ENCODE results near the gene KLHL7. TPM values are rescaled to one million over a fixed set of nuclear protein-coding genes. Genes with fewer than 3 reads are reported as not detected.

Gene KLHL7, protein sequence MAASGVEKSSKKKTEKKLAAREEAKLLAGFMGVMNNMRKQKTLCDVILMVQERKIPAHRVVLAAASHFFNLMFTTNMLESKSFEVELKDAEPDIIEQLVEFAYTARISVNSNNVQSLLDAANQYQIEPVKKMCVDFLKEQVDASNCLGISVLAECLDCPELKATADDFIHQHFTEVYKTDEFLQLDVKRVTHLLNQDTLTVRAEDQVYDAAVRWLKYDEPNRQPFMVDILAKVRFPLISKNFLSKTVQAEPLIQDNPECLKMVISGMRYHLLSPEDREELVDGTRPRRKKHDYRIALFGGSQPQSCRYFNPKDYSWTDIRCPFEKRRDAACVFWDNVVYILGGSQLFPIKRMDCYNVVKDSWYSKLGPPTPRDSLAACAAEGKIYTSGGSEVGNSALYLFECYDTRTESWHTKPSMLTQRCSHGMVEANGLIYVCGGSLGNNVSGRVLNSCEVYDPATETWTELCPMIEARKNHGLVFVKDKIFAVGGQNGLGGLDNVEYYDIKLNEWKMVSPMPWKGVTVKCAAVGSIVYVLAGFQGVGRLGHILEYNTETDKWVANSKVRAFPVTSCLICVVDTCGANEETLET
- 13.1 and 14.6 TPM in 2 replicates for total RNA-seq

DNA sequence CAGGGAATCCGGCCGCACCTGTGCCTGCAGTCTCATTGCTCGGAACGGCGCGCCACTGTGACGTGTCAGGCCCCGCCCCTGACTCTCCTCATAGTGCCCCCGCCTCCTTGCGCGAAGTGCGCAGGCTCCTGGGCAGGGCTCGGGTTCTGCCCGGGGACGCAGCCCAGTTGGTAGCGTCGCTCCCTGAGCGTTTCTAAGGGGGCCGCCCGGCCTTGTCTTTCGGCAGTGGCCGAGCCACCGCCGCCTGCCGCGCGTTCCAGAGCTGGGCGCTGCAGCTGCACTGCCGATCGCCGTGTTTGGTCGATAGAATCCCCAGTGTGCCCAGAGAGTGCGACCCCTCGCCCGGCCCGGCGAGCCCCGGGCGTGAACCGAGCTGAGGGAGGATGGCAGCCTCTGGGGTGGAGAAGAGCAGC is at the start of gene KLHL7:
KLHL7 (plus strand) TSS at position 142 of the 413 bp plus-strand sequence; CDS start at position 384, 242 bp downstream.
- intact Hi-C loops (cut with micrococcal nuclease), result loop anchor here (1.0 to 10.0 kb wide), 18 partner anchors 19 to 1678 kb away; partner anchors contain the start of genes CCDC126, FAM221A, HYCC1 and IGF2BP3

DNA sequence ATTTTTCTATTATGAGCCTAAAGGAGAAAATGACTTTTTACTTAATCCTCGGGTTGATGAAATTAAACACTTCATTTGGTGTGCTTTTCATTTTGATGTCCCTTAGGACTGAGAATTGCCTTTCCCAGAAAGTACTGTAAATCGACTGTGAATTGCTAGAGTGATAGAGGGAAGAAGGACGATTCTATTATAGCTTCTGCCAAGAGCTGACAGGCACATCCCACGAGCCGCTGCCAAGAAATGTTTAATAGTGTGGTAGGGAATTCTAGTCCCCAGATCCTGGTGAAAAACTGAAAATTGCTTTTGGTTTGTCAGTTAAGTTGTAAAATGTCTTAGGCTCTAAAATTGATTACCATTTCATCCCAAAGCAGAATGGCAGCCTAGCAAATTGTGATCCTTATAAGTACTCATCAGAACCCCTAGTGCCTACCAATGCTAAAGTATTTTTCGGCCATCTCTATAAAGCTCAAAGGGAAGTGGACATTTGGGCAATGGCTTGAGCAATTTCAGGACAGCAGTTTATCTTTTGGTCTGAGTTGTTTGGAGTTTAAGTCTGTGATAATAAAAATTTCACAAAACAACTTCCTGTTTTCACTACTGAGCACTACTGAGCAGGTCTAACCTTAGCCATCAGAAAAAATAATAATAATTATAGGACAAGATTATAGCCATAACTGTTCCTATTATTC is 47.0 kb upstream of the KLHL7 start:
- intact Hi-C loops (cut with micrococcal nuclease), result loop anchor here (5.0 kb wide), 2 partner anchors 86 to 126 kb away; no protein-coding TSS in a partner anchor

DNA sequence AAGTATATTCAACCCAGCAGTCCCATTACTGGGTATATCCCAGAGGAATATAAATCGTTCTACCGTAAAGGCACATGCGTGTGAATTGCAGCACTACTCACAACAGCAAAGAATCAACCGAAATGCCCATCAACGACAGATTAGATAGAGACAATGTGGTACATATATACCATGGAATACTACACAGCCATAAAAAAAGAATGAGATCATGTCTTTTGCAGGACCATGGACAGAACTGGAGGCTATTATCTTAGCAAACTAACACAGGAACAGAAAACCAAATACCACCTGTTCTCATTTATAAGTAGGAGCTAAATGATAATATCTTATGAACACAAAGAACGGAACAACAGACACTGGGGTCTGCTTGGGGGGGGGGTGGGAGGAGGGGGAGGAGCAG is 44.3 kb upstream of the KLHL7 start:
- intact Hi-C loops (cut with micrococcal nuclease), result no loop called here

DNA sequence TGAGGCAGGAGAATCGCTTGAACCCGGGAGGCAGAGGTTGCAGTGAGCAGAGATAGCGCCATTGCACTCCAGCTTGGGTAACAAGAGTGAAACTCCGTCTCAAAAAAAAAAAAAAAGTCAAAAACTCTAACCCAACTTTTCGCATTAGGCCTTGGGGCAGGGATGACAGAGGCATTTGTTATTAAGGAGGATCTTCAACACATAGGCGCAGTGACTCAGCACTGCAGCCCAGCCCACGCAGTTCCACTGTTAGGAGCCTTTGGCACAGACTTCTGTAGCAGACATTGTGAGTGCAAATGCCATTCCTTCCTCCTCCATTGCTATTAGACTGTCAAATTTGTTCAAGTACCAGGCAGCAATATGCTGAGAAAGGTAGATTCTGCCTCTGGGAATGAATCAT is 43.1 kb upstream of the KLHL7 start:
- intact Hi-C loops (cut with micrococcal nuclease), result no loop called here

DNA sequence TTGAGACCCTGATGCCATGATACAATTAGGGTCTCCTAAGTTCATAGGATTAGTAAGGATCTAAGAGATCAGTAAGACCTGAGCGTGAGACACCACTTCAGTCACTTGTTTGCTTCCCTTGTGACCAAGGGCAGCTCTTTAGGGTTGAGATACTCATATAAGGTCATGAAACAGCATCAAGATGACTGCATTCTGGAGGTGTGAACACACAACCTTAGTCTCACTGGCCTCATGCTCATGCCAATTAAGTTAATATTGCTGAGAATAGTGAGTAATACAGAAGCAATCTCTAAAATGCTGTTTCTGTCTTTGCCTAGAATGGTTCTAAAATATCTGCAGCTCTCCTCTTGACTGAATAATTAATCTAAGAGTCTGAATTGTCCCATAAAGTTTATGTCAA is 39.6 kb upstream of the KLHL7 start:
- intact Hi-C loops (cut with micrococcal nuclease), result no loop called here

DNA sequence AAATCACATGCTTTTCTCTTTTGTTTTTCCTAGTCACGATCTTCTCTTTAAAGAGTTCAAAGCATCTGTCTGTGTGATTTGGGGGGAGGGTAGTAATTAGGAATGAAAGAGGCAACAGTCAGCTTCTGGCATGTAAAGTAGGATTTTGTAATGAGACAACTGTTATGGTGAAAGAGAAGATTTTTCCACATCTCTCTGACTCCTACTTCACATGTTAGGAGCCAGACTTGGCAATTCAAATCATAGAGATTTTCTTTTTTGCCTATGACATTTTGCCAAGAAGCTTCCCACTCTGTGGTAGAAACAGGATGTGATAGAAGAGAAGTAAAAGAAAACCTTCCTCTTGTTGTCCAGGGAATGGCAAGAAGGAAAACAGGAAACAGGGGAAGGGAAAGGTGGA is 38.3 kb upstream of the KLHL7 start:
- intact Hi-C loops (cut with micrococcal nuclease), result no loop called here

DNA sequence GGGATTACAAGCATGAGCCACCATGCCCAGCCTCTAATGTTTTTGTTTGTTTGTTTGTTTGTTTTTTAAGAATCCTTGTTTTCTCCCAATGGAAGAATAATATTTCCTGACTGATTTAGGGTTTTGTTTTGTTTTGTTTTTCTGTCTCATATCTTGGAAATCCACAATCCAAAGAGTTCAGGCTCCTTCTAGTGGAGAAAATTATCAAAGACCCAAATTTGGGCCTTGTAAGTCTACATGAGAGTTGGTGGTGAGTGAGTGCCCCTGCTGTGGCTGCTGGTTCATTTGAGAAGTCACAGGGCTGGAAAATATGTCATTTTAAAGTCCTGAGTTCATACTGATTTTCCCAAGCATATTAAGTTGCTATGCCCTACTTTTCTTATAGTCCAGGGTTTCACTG is 33.5 kb upstream of the KLHL7 start:
- intact Hi-C loops (cut with micrococcal nuclease), result no loop called here

DNA sequence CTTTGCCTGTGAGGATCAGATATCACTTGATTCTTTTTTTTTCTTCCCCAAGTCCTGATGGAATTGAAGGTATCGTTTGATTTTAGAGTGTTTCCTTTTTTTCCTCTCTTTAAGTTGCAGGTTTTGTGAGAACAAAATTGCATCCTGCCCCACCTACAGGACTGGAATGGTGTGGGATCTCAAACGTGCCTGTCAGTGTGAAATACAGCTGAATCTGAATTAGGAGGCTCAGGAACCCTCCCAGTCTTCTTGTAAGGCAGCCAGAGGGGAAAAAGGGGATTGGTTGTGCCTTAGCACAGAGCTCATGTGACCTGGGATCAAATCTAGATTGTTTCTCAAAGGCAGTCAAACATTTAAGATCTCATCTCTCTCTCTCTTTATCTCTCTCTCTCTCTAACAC is 32.7 kb upstream of the KLHL7 start:
- intact Hi-C loops (cut with micrococcal nuclease), result no loop called here

DNA sequence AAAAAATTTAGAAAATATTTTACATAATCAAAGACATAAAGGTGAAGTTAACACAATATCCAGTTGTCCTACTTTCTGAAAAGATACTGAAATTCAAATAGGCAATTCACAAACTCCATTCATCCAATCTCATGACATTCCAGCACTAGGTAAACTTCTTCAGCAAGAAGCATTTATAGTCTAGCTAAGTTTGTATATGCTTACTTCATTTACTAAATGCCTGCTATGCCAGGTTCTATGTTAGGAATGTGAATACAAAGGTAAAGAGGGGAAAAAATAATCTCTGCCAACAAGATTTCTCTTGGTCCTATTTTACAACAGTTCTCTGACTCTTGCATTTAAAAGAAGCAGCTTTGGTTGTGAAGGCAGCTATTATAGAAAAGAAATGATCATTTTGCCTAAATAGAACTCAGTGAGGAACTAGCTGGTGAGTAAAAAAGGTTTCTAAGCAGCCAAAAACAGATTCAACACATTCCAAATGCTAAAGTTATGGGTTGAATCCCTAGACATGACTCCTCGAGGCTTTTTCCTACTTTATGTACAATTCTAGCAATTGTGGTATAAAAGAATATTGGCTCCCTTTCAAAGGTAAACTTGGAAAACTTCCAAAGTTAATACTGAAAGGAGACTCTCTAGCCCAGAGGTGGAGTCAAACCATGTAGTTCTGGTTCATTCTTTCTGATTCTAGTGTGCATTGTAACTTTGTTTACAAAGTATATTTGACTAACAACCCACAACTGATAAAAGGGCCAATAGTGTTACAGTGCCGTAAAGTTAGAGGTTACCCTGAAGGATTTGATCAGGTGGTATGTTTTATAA is 30.9 kb upstream of the KLHL7 start:
- intact Hi-C loops (cut with micrococcal nuclease), result no loop called here

DNA sequence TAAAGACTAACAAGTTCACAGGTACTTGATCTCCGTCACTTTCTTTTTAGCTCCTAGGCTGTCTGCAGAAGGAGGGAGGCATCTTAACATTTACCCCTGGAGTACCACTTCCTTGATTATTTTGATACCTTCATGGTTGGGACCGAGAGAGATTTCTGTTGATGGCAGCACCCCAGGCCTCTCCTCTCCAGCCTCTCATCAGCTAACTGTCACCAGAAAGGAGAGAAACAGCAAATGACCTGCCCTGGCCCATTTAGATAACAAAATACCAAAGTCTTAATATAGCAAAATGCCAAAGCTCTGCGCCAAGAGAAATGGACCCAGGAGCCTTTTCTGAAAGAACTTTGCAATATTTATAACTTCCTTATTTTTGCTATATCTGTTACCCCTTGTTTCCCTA is 30.0 kb upstream of the KLHL7 start:
- intact Hi-C loops (cut with micrococcal nuclease), result no loop called here

DNA sequence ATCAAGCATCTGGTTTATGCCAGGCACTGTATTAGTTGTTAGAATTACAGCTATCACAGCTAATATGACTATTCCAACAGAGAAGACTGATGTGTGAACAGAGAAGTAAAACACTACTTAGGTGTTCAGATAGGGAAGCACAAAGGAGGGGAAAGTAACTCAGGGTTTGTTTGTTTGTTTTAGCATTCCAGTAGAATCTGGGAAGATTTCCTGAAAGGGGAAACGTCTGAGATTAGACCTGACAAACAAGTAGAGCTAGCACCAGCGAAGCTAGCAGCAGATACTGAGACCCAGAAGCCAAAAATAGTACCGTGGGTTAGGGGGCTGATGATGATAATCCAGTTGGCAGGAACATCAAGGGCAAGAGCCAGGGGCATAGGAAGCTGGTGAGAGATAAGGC is 28.8 kb upstream of the KLHL7 start:
- intact Hi-C loops (cut with micrococcal nuclease), result no loop called here

DNA sequence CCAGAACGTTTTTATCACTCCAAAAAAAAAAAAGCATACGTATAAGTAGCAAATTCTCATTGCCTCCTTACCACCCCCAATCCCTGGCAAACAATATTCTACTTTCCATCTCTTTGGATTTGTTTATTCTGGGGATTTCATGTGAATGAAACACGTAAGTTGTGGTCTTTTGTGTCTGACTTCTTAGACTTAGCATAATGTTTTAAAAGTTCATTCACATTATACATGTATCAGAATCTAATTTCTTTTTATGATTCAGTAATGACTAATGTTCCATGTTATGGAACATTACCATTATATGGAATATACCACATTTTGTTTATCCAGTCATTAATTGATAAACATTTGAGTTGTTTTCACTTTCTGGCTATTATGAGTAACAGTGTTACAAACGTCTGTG is 12.5 kb upstream of the KLHL7 start:
- intact Hi-C loops (cut with micrococcal nuclease), result no loop called here

DNA sequence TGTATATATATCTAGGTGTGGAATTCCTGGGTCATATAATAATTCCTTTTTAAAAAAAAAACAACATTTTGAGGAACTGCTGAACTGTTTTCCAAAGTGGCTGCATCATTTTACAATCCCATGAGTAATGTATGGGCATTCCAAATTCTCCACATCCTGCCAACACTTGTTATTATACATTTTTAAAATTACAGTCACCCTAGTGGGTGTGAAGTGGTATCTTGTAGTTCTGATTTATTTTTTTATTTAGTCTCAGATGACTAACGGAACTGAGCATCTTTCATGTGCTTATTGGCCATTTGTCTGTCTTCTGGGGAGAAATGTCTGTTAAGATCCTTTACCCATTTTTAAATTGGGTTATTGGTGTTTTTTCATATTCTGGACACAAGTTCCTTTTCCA is 12.0 kb upstream of the KLHL7 start:
- intact Hi-C loops (cut with micrococcal nuclease), result no loop called here

DNA sequence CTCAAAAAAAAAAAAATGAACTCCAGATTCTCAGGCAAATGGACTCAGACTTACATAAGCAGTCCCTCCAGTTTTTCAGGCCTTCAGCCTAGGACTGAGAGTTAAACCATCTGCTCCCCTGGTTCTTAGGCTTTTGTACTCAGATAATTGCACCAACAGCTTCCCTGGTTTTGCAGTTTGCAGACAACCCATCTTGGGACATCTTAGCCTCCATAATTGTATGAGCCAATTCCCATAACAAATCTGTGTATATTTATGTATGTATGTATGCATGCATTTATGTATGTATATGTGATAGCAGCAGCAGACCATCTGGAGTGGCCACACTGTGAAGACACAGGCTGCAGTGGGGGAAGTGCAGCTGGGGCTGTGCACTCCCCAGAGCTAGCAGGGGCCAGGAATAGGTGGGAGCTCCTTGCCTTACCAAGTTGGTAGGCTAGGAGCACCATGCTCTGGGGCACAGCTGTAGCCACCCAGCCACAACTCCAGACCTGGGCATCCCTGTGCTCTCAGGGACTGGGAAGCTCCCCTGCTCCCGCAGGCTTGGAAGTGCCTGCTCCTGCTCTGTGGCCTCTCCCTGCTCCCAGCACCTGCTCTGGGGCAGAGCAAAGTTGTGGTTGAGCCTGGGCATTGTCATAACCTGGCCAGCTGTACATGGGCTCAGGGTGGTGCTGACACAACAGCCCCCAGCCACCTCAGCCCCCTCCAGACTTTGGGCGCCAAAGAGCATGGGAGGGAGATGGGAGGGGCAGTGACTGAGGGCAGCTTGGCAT is 8.9 kb upstream of the KLHL7 start:
- intact Hi-C loops (cut with micrococcal nuclease), result no loop called here

DNA sequence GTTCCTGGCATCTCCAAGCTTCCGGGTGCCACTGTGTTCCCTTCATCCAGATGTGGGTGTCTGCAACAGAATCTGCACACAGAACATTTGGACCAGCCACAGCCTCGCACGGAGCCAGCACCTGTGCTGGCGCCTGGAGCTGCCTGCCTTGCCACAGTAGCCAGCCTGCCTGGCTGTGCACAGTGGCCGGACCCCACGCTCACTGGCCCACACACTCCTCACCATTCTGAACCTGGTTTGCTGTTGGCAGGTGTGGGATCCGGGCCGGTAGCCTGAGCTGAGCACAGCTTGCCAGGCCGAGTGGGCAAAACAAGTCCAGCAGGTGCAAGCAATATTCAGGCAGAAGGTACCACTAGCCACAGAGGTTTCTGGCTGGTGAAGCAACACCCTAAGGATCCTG is 7.6 kb upstream of the KLHL7 start:
- intact Hi-C loops (cut with micrococcal nuclease), result no loop called here

DNA sequence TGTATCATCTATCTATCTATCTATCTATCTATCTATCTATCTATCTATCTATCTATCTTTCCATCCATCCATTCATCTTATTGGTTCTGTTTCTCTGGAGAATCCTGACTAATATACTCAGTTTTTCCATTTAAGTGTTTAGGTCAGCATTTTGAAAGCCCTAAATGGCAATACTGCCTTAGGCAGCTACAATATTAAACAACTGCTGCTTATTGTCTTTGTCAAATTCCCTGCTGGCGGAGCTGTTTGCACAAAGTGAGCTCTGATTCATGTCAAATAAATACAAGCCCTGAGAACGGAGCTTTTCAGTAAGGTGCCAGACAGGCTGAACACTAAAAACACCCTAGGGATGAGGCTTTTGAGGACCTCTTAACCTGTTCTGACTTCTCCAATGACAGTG is 7.1 kb upstream of the KLHL7 start:
- intact Hi-C loops (cut with micrococcal nuclease), result no loop called here

DNA sequence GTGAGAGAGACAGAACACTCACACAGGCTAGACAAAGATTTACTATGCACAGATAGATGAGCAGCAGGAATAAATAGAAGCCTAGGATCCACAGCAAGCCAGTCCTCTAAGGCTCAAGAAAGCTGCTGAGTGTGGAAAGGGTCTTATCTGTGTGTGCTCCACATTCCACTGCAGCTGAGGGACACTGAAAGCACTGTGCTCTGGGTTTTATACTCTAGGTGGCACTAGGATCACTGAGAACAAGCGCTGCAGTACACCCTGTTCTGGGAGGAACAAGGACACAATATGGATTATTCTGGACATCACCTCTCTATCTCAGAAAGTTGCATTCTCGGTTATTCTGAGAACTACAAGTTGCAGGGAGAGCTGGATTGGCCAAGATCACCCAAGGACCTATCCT is 4.9 kb upstream of the KLHL7 start:
- intact Hi-C loops (cut with micrococcal nuclease), result loop anchor here (10.0 kb wide), 2 partner anchors 494 to 584 kb away; partner anchors contain the start of genes CCDC126 and FAM221A

DNA sequence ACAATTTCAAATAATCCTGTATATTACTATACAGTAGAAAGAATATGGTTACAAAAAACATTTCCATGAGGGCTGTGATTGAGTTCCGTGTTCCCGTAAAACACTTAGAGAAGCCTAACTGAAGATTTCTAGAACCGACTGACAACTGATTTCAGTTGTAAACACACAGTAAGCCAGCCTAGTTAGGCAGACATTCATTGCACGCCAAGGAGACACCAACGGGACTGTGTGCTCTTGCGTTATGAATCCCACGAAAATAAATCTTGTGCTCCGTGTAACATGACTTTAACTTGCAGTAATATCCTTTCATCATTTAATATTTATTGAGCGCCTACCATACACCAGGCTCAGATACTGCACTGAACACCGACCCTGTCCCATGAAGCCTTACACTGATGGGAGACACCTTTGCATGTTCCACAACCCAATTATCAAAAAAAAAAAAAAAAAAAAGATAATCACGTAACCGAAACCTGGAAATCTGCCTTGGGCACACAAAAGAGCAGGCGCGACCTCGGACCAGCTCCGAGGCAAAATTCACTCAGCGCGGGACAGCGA is 420 bp upstream of the KLHL7 start:
- intact Hi-C loops (cut with micrococcal nuclease), result loop anchor here (1.0 to 10.0 kb wide), 18 partner anchors 19 to 1678 kb away; partner anchors contain the start of genes CCDC126, FAM221A, HYCC1 and IGF2BP3

DNA sequence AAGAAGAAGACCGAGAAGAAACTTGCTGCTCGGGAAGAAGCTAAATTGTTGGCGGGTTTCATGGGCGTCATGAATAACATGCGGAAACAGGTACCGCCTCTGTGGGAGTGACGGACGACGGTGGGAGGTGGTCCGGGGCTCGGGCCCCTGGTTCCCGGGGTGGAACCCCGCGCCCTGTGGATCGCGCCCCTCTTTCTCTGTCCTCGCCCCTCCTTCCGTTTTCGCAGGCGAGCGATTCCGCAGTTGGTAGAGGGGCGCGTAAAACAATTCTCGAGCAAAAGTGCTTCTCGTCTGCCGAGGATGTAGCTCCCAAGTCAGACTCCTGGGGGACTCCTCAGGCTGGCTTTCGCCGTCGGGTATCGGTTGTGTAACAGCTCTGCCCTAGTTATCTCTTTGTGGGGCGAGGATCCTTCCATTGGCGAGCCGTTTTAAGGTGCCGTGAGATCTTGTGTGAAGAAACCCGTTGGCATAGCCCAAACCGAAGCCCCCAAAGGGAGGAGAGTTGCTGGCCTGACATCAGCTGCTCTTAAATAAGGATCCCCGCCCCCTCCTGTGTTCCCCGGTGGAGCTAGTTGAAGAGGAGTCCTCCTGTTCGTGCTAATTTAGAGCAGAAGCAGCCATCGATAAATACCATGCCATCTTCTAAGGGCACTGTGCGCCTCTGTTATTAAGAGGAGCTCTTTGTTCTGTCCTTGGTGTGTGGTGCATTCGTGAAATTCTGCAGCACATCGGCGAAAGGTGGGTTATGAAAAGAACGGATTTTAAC is 655 bp downstream of the KLHL7 start:
- intact Hi-C loops (cut with micrococcal nuclease), result loop anchor here (5.0 to 10.0 kb wide), 7 partner anchors 241 to 1679 kb away; partner anchors contain the start of genes CCDC126, FAM221A, PALS2 and SP4

Data from T-helper 1 cell treated with Interleukin-12 subunit alpha and Interleukin-12 subunit beta and Interleukin-4 antibody, amounts not matched to agents 30 ng/mL and 1 ng/mL, for 36 hours (primary cell).